ENCODE results near the gene NTN1. TPM values are rescaled to one million over a fixed set of nuclear protein-coding genes. Genes with fewer than 3 reads are reported as not detected.

Gene NTN1
- total and polyA plus RNA-seq, 2 donors, result 2.0 to 2.4 TPM

- H3K27ac ChIP-seq (ENCODE audit: low read depth in 1 of 2, low read length in 1 of 2), result no peak overlapping the region
Measured at GRCh38 chr17:9269350-9270035, 248.2 kb downstream of the NTN1 start.

GRCh38 chr17:9270921-9271320 is 249.6 kb downstream of the NTN1 start:
- Histone ChIP-seq H3K4me3 (ENCODE audit: low read length in 2 of 2) (no peak overlapping the region), H3K9me3 (ENCODE audit: control insufficient read depth in 2 of 2, insufficient read depth in 1 of 2, low read length in 1 of 2) (no peaks in the 10 kb centered on the region), H3K4me1 (ENCODE audit: control insufficient read depth in 2 of 2, insufficient read depth in 2 of 2, low read length in 2 of 2) (peaks cover 3 to 15% of the 10 kb centered on the region in 2 donors), H3K36me3 (ENCODE audit: control insufficient read depth in 2 of 2, insufficient read depth in 2 of 2, low read length in 1 of 2) (no peaks in the 10 kb centered on the region), H3K27ac (ENCODE audit: low read depth in 1 of 2, low read length in 1 of 2) (no peak overlapping the region), H3K27me3 (ENCODE audit: control insufficient read depth in 2 of 2, insufficient read depth in 1 of 2, low read length in 1 of 2) (no peaks in the 10 kb centered on the region)
- 90% methylated on average over 9 of the region's 9 CpGs for WGBS
- no peak for DNase-seq (ENCODE audit: low read depth in 6 of 9, low spot score in 9 of 9)

More at GRCh38 chr17:9269350-9270035, 248.2 kb downstream of the NTN1 start:
- Histone ChIP-seq H3K4me3 (ENCODE audit: low read length in 2 of 2) (no peak overlapping the region), H3K4me1 (ENCODE audit: control insufficient read depth in 2 of 2, insufficient read depth in 2 of 2, low read length in 2 of 2) (peaks cover 3 to 27% of the 10 kb centered on the region in 2 donors), H3K27me3 (ENCODE audit: control insufficient read depth in 2 of 2, insufficient read depth in 1 of 2, low read length in 1 of 2) (no peaks in the 10 kb centered on the region), H3K9me3 (ENCODE audit: control insufficient read depth in 2 of 2, insufficient read depth in 1 of 2, low read length in 1 of 2) (no peaks in the 10 kb centered on the region), H3K36me3 (ENCODE audit: control insufficient read depth in 2 of 2, insufficient read depth in 2 of 2, low read length in 1 of 2) (no peaks in the 10 kb centered on the region)
- WGBS, result 86% methylated on average over 7 of the region's 7 CpGs
- DNase-seq (ENCODE audit: low read depth in 6 of 9, low spot score in 9 of 9), result no peak

GRCh38 chr17:9271989-9272388 is 250.7 kb downstream of the NTN1 start:
- DNase-seq (ENCODE audit: low read depth in 6 of 9, low spot score in 9 of 9), result no peak
- 98% methylated on average over 8 of the region's 8 CpGs for WGBS
- no peaks in the 10 kb centered on the region for H3K9me3 ChIP-seq (ENCODE audit: control insufficient read depth in 2 of 2, insufficient read depth in 1 of 2, low read length in 1 of 2)

GRCh38 chr17:9272501-9273200 is 251.3 kb downstream of the NTN1 start:
- WGBS, result 95% methylated on average over 22 of the region's 22 CpGs
- Histone ChIP-seq H3K27me3 (ENCODE audit: control insufficient read depth in 2 of 2, insufficient read depth in 1 of 2, low read length in 1 of 2) (no peaks in the 10 kb centered on the region), H3K9me3 (ENCODE audit: control insufficient read depth in 2 of 2, insufficient read depth in 1 of 2, low read length in 1 of 2) (no peaks in the 10 kb centered on the region), H3K4me1 (ENCODE audit: control insufficient read depth in 2 of 2, insufficient read depth in 2 of 2, low read length in 2 of 2) (peaks cover 3 to 15% of the 10 kb centered on the region in 2 donors), H3K27ac (ENCODE audit: low read depth in 1 of 2, low read length in 1 of 2) (no peak overlapping the region), H3K36me3 (ENCODE audit: control insufficient read depth in 2 of 2, insufficient read depth in 2 of 2, low read length in 1 of 2) (no peaks in the 10 kb centered on the region), H3K4me3 (ENCODE audit: low read length in 2 of 2) (no peak overlapping the region)
- DNase-seq (ENCODE audit: low read depth in 6 of 9, low spot score in 9 of 9), result no peak

More at GRCh38 chr17:9271989-9272388, 250.7 kb downstream of the NTN1 start:
- Histone ChIP-seq H3K27me3 (ENCODE audit: control insufficient read depth in 2 of 2, insufficient read depth in 1 of 2, low read length in 1 of 2) (no peaks in the 10 kb centered on the region), H3K27ac (ENCODE audit: low read depth in 1 of 2, low read length in 1 of 2) (no peak overlapping the region), H3K4me3 (ENCODE audit: low read length in 2 of 2) (no peak overlapping the region), H3K36me3 (ENCODE audit: control insufficient read depth in 2 of 2, insufficient read depth in 2 of 2, low read length in 1 of 2) (no peaks in the 10 kb centered on the region), H3K4me1 (ENCODE audit: control insufficient read depth in 2 of 2, insufficient read depth in 2 of 2, low read length in 2 of 2) (peaks cover 3 to 15% of the 10 kb centered on the region in 2 donors)

- Histone ChIP-seq H3K4me3 (ENCODE audit: low read length in 2 of 2) (no peak overlapping the region), H3K36me3 (ENCODE audit: control insufficient read depth in 2 of 2, insufficient read depth in 2 of 2, low read length in 1 of 2) (no peaks in the 10 kb centered on the region), H3K4me1 (ENCODE audit: control insufficient read depth in 2 of 2, insufficient read depth in 2 of 2, low read length in 2 of 2) (peaks cover 3 to 15% of the 10 kb centered on the region in 2 donors), H3K27me3 (ENCODE audit: control insufficient read depth in 2 of 2, insufficient read depth in 1 of 2, low read length in 1 of 2) (no peaks in the 10 kb centered on the region), H3K27ac (ENCODE audit: low read depth in 1 of 2, low read length in 1 of 2) (peak overlapping the region; percentile 32 to 60), H3K9me3 (ENCODE audit: control insufficient read depth in 2 of 2, insufficient read depth in 1 of 2, low read length in 1 of 2) (no peaks in the 10 kb centered on the region)
- DNase-seq (ENCODE audit: low read depth in 6 of 9, low spot score in 9 of 9), result peak in 1 of 9 donors; percentile 59
- 85% methylated on average over 21 of the region's 21 CpGs for WGBS
Measured at GRCh38 chr17:9273428-9274391, 252.4 kb downstream of the NTN1 start.

GRCh38 chr17:9274973-9275372 is 253.7 kb downstream of the NTN1 start:
- Histone ChIP-seq H3K4me1 (ENCODE audit: control insufficient read depth in 2 of 2, insufficient read depth in 2 of 2, low read length in 2 of 2) (peaks cover 3 to 15% of the 10 kb centered on the region in 2 donors), H3K36me3 (ENCODE audit: control insufficient read depth in 2 of 2, insufficient read depth in 2 of 2, low read length in 1 of 2) (no peaks in the 10 kb centered on the region), H3K9me3 (ENCODE audit: control insufficient read depth in 2 of 2, insufficient read depth in 1 of 2, low read length in 1 of 2) (no peaks in the 10 kb centered on the region), H3K27ac (ENCODE audit: low read depth in 1 of 2, low read length in 1 of 2) (no peak overlapping the region), H3K27me3 (ENCODE audit: control insufficient read depth in 2 of 2, insufficient read depth in 1 of 2, low read length in 1 of 2) (no peaks in the 10 kb centered on the region), H3K4me3 (ENCODE audit: low read length in 2 of 2) (no peak overlapping the region)
- 98% methylated on average over 9 of the region's 9 CpGs for WGBS
- no peak for DNase-seq (ENCODE audit: low read depth in 6 of 9, low spot score in 9 of 9)

- no peak overlapping the region for H3K27ac ChIP-seq (ENCODE audit: low read depth in 1 of 2, low read length in 1 of 2)
- WGBS, result 97% methylated on average over 8 of the region's 8 CpGs
- DNase-seq (ENCODE audit: low read depth in 6 of 9, low spot score in 9 of 9), result no peak
- no peaks in the 10 kb centered on the region for H3K36me3 ChIP-seq (ENCODE audit: control insufficient read depth in 2 of 2, insufficient read depth in 2 of 2, low read length in 1 of 2)
- H3K4me1 ChIP-seq (ENCODE audit: control insufficient read depth in 2 of 2, insufficient read depth in 2 of 2, low read length in 2 of 2), result no peaks in the 10 kb centered on the region
- no peaks in the 10 kb centered on the region for H3K27me3 ChIP-seq (ENCODE audit: control insufficient read depth in 2 of 2, insufficient read depth in 1 of 2, low read length in 1 of 2)
- H3K4me3 ChIP-seq (ENCODE audit: low read length in 2 of 2), result no peak overlapping the region
- no peaks in the 10 kb centered on the region for H3K9me3 ChIP-seq (ENCODE audit: control insufficient read depth in 2 of 2, insufficient read depth in 1 of 2, low read length in 1 of 2)
Measured at GRCh38 chr17:9279893-9280292, 258.6 kb downstream of the NTN1 start.

- WGBS, result 95% methylated on average over 2 of the region's 2 CpGs
Measured at GRCh38 chr17:9283909-9284308, 262.6 kb downstream of the NTN1 start.

More at GRCh38 chr17:9283909-9284308, 262.6 kb downstream of the NTN1 start:
- Histone ChIP-seq H3K9me3 (ENCODE audit: control insufficient read depth in 2 of 2, insufficient read depth in 1 of 2, low read length in 1 of 2) (no peaks in the 10 kb centered on the region), H3K27me3 (ENCODE audit: control insufficient read depth in 2 of 2, insufficient read depth in 1 of 2, low read length in 1 of 2) (no peaks in the 10 kb centered on the region), H3K4me3 (ENCODE audit: low read length in 2 of 2) (no peak overlapping the region), H3K36me3 (ENCODE audit: control insufficient read depth in 2 of 2, insufficient read depth in 2 of 2, low read length in 1 of 2) (no peaks in the 10 kb centered on the region), H3K27ac (ENCODE audit: low read depth in 1 of 2, low read length in 1 of 2) (no peak overlapping the region), H3K4me1 (ENCODE audit: control insufficient read depth in 2 of 2, insufficient read depth in 2 of 2, low read length in 2 of 2) (no peaks in the 10 kb centered on the region)
- no peak for DNase-seq (ENCODE audit: low read depth in 6 of 9, low spot score in 9 of 9)

All from thymus (tissue), 11 donors.